ENCODE results near the gene ZBTB49.

ZBTB49 gene

GRCh38 chr4:4362991-4363697 is 73.1 kb downstream of the ZBTB49 start:
- DNase-seq, result no peak

GRCh38 chr4:4364061-4364460 is 74.0 kb downstream of the ZBTB49 start:
- no peak for DNase-seq

DNA sequence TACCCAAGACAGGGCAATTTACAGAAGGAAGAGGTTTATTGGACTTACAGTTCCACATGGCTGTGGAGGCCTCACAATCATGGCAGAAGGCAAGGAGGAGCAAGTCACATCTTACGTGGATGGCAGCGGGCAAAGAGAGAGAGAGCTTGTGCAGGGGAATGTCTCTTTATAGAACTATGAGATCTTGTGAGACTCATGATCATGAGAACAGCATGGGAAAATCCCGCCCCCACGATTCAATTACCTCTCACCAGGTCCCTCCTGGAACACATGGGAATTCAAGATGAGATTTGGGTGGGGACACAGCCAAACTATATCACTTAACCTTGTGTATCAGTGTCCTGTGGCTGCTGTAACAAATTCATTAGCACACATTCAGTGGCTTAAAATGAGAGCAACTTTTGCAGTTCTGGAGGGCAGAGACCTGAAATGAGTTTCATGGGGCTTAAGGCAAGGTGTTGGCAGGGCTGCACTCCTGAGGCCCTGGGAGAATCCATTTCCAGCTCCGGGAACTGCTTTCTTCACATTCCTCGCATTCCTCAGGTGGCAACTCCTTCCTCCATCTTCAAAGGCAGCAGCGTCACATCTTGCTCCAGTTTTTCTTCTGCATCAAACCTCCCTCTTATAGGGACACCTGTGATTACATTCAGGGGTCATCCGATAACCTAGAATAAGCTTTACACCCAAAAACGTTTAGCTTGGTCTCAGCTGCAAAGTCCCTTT is 74.6 kb downstream of the ZBTB49 start:
- no peak for DNase-seq

DNA sequence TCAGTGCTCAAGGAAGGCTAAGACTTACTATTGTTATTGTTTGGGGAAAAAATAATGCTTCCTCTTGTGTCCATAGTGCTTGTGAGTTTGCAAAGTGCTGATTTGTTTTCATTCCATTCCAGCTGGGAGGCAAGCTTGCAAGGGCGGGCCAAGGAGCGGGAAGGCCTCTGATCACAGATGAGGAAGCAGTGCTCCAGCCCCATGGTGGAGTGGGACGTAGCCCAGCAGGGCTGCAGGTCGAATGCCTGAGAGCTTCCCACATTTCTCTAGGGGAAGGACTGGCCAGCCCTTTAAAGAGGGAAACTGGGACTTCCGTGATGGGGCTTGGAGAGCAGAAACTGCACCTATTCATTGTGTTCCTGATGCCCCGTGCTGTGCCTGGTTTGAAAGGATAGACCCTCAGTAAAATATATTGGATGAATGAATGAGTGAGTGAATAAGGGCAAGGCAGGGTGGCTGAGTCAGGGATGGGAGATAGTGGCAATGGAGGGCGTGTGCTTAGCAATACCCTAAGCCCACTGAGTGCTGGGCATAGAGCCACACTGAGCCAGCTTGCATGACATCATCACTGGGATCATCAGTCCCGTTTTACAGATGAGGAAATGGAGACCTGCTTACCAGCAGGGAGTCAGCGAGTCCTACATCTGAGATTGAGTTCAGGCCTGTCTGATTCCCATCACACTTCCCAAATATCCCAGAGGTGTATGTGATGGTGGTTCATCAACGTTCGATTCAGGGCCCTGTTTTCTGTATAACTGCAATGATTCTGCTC is 78.9 kb downstream of the ZBTB49 start:
- no peak for DNase-seq

Data from fibroblast of skin of right quadriceps (primary cell).